Gastroesophageal sphincter (tissue), 4 donors: ENCODE measurements around the gene DNAJC1. TPM values are rescaled to one million over a fixed set of nuclear protein-coding genes. Genes with fewer than 3 reads are reported as not detected.

Experiments
- ATAC-seq: fragments of 150-250 bp; one replicate; pipeline ENCODE4 v1.9.1; 2016; ENCODE audit warnings: mild to moderate bottlenecking, moderate library complexity
- H3K27ac ChIP-seq, 4 donors: fragments of 200-600 bp; sonication (generic) in 3 of 4; 1 replicate in 3 of 4; 2 replicates in 1 of 4; pipeline ENCODE4 v1.5.1; 2016 to 2019
- H3K27me3 ChIP-seq: fragments of 200-600 bp; sonication (generic); one replicate; pipeline ENCODE4 v1.5.1; 2019
- H3K36me3 ChIP-seq, 2 donors: fragments of 200-600 bp; sonication (generic); one replicate each; pipeline ENCODE4 v1.5.1; 2019; ENCODE audit warnings: control low read depth in 1 of 2
- H3K4me1 ChIP-seq, 3 donors: fragments of 200-600 bp; sonication (generic); 1 replicate in 2 of 3; 2 replicates in 1 of 3; pipeline ENCODE4 v1.5.1; 2016 to 2019; ENCODE audit warnings: control low read depth in 2 of 3
- H3K4me3 ChIP-seq, 2 donors: fragments of 200-600 bp; sonication (generic); one replicate each; pipeline ENCODE4 v1.5.1; 2019; ENCODE audit warnings: mild to moderate bottlenecking in 1 of 2, moderate library complexity in 1 of 2
- H3K9me3 ChIP-seq, 3 donors: fragments of 200-600 bp; sonication (generic); one replicate each; pipeline ENCODE4 v1.5.1; 2017 to 2019; ENCODE audit warnings: control low read depth in 2 of 3
- EP300 ChIP-seq: sonication (generic); formaldehyde crosslinking; IDR thresholded peaks from one replicate; pipeline ENCODE4 v1.6.1; 2017; ENCODE audit warnings: antibody characterized with exemption, mild to moderate bottlenecking
- POLR2A ChIP-seq, 2 donors: fragments of 450-650 bp; IDR thresholded peaks; one replicate each; pipeline ENCODE4 v1.6.1; 2017; ENCODE audit warnings: antibody characterized with exemption in 2 of 2, mild to moderate bottlenecking in 2 of 2, moderate library complexity in 1 of 2
- POLR2AphosphoS5 ChIP-seq: sonication (generic); formaldehyde crosslinking; IDR thresholded peaks from one replicate; pipeline ENCODE4 v1.6.1; 2017; ENCODE audit warnings: antibody characterized with exemption
- WGBS, 2 donors: methylation state at CpG; one replicate each; pipeline ENCODE4 v1.1.5; 2018; ENCODE audit warnings: low coverage in 1 of 2; 5-methylcytosine and 5-hydroxymethylcytosine counted together
- total RNA-seq, 4 donors: library from RNA; depleted of rRNA; stranded (reverse); fragments of >200 nt; gene quantifications; one replicate each; pipeline ENCODE4 v1.1.0, GENCODE V29; 2016
- TF ChIP-seq, protein P1 (sequence below), 4 experiments: fragments of 200-600 bp in 2 of 4; fragments of 450-650 bp in 2 of 4; sonication (generic) in 1 of 4; IDR thresholded peaks; one replicate each; pipeline ENCODE4 v1.5.1; 2017 to 2019; ENCODE audit warnings: antibody characterized with exemption in 4 of 4, mild to moderate bottlenecking in 2 of 4, moderate library complexity in 2 of 4

DNAJC1 gene
- total RNA-seq, 4 donors from 2014 or later = 40.8 to 87.0 (median 65.4) TPM

DNA sequence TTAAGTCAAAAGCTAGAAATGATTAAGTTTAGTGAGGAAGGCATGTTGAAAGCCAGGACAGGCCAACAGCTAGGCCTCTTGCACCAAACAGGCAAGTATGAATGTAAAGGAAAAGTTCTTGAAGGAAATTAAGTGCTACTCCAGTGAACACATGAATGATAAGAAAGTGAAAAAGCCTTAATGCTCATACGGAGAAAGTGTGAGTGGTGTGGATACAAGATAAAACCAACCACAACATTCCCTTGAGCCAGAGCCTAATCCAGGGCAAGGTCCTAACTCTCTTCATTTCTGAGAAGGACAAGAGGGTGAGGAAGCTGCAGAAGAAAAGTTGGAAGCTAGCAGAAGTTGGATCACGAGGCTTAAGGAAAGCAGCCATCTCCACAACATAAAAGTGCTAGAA is 53.0 kb downstream of the DNAJC1 start:
- TF ChIP-seq POLR2AphosphoS5 (no peak), EP300 (no peak), POLR2A (IDR thresholded peaks at IDR 0.05) (no peak)
- TF ChIP-seq, protein P1, sequence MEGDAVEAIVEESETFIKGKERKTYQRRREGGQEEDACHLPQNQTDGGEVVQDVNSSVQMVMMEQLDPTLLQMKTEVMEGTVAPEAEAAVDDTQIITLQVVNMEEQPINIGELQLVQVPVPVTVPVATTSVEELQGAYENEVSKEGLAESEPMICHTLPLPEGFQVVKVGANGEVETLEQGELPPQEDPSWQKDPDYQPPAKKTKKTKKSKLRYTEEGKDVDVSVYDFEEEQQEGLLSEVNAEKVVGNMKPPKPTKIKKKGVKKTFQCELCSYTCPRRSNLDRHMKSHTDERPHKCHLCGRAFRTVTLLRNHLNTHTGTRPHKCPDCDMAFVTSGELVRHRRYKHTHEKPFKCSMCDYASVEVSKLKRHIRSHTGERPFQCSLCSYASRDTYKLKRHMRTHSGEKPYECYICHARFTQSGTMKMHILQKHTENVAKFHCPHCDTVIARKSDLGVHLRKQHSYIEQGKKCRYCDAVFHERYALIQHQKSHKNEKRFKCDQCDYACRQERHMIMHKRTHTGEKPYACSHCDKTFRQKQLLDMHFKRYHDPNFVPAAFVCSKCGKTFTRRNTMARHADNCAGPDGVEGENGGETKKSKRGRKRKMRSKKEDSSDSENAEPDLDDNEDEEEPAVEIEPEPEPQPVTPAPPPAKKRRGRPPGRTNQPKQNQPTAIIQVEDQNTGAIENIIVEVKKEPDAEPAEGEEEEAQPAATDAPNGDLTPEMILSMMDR (IDR thresholded peaks at IDR 0.05) = no peak
- 63 to 82% methylated on average over 1 to 2 of the region's 2 CpGs for WGBS, 2 donors

DNA sequence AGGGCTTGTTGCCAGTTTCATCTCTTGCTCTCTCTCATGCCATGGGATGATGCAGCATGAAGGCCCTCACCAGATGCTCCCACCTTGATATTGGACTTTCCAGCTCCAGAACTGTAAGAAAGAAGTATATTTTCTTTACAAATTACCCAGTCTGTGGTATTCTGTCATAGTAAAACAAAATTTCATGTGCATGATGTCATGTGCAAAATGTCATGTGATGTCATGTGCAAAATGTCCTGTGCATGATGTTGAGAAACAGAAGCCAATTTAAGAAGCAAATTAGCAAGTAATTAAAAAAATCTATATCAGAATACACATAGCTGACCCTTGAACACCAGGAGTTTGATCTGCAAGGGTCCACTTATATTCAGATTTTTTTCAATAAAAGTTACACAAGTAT is 56.6 kb downstream of the DNAJC1 start:
- Histone ChIP-seq H3K9me3 (no peaks in the 10 kb centered on the region), H3K4me3 (no peak overlapping the region), H3K27me3 (no peaks in the 10 kb centered on the region), H3K27ac (no peak overlapping the region), H3K4me1 (peaks cover 0 to 6% (median 0%) of the 10 kb centered on the region in 3 donors), H3K36me3 (no peaks in the 10 kb centered on the region)
- no peak for ATAC-seq
- no peak for TF ChIP-seq POLR2A (IDR thresholded peaks at IDR 0.05)

More for the DNA sequence above, 53.0 kb downstream of the DNAJC1 start:
- peaks cover 0 to 10% (median 0%) of the 10 kb centered on the region in 3 donors for H3K4me1 ChIP-seq
- no peaks in the 10 kb centered on the region for H3K36me3 ChIP-seq
- no peaks in the 10 kb centered on the region for H3K9me3 ChIP-seq
- H3K4me3 ChIP-seq = no peak overlapping the region
- no peaks in the 10 kb centered on the region for H3K27me3 ChIP-seq
- H3K27ac ChIP-seq = no peak overlapping the region
- no peak for ATAC-seq

DNA sequence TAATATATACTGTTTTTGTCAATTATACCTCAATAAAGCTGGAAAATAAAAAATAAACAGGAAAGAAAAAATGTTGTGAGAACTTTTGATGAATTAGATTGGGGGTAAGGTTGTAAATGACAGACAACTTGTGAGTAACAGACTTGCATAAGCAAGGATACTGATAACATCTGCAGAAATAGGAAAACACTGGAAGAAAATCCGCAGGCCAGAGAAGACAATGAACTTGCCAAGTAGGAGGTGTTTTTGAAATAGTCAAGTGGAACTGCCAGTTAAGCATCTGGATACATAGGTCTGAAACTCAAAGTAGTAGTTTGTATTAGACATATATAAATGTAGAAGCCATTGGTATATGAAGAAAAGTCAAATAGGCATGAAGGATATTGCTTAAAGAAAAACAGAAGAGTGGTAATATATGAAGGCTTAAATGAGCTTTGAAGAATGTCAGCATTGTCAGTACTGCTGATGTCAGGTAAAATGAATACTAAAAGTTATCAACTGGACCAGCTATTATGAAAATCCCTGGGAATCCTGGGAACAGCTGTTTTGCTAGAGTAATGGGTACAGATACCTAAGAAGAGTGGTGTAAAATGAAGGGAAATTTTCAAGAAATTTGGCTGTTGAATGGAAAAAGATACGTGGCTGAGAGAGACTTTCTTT is 58.7 kb downstream of the DNAJC1 start:
- Histone ChIP-seq H3K27me3 (no peaks in the 10 kb centered on the region), H3K27ac (no peak overlapping the region), H3K4me3 (no peak overlapping the region), H3K9me3 (no peaks in the 10 kb centered on the region), H3K36me3 (no peaks in the 10 kb centered on the region), H3K4me1 (peaks cover 0 to 6% (median 0%) of the 10 kb centered on the region in 3 donors)
- ATAC-seq = no peak
- TF ChIP-seq, protein P1 (IDR thresholded peaks at IDR 0.05) = no peak
- TF ChIP-seq EP300 = no peak
- no peak for TF ChIP-seq POLR2AphosphoS5
- TF ChIP-seq POLR2A (IDR thresholded peaks at IDR 0.05) = no peak
- 22 to 38% methylated on average over 2 of the region's 2 CpGs for WGBS, 2 donors

DNA sequence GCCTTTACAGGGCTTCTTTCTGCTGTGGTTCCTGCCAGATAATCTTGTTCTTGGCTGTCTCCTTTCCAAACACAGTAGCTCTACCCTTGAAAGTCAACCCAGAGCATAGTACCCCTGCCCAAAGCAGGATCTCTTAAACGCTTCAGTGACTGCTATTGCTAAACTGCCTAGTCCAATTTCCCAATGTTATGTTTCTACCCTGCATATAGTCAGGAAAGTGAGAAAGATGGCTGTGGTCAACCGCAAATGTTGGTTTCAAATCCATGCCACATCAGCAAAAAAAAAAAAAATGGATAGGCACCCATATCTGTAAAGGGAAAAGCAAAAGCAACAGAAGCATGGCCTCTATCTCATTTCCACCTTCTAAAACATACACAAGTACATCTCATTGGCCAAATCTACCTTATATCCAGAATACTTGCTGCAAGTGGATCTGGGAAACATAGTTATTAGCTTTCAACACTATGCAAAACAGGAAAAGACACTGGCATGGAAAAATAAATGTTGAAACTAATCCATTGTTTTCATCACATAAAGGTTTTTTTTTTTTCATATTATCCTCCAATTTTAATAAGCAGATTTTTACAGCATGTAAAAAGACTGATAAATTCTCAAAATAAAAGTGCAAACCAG is 59.8 kb downstream of the DNAJC1 start:
- no peak for TF ChIP-seq POLR2AphosphoS5
- TF ChIP-seq POLR2A (IDR thresholded peaks at IDR 0.05) = no peak
- TF ChIP-seq, protein P1 (IDR thresholded peaks at IDR 0.05) = no peak
- TF ChIP-seq EP300 = no peak
- peaks cover 0 to 6% (median 0%) of the 10 kb centered on the region in 3 donors for H3K4me1 ChIP-seq
- H3K36me3 ChIP-seq = no peaks in the 10 kb centered on the region
- H3K4me3 ChIP-seq = no peak overlapping the region
- no peaks in the 10 kb centered on the region for H3K27me3 ChIP-seq
- H3K9me3 ChIP-seq = no peaks in the 10 kb centered on the region
- H3K27ac ChIP-seq = no peak overlapping the region
- ATAC-seq = no peak
- WGBS, 2 donors = 84 to 89% methylated on average over 1 to 2 of the region's 2 CpGs

DNA sequence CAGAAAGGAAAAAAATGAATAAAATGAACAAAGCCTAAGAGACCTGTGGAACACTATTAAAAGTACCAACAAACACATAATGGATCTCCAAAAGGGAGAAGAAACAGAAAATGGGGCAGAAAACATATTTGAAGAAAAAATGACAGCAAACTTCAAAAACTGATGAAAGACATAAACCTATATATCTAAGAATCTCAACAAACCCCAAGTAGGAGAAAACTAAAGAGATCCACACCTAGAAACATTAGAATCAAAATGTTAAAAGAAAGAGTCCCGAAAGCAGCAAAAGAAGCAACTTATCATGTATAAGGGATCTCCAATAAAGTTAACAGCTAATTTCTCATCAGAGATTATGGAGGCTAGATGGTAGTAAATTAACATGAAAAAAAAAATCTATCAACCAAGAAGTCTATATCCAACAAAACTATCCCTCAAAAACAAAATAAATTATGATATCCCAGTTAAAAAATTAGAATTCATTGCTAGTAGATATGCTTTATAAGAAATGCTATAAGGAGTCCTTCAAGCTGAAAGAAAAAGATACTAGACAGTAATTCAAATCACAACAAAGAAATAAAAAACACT is 68.0 kb downstream of the DNAJC1 start:
- WGBS, 2 donors = 94 to 100% methylated on average over 1 of the region's 1 CpG
- Histone ChIP-seq H3K9me3 (peaks cover 0 to 20% (median 0%) of the 10 kb centered on the region in 3 donors), H3K4me3 (no peak overlapping the region), H3K4me1 (no peaks in the 10 kb centered on the region), H3K27ac (no peak overlapping the region), H3K36me3 (no peaks in the 10 kb centered on the region), H3K27me3 (no peaks in the 10 kb centered on the region)
- no peak for ATAC-seq
- no peak for TF ChIP-seq POLR2A (IDR thresholded peaks at IDR 0.05)
- TF ChIP-seq EP300 = no peak
- TF ChIP-seq, protein P1 (IDR thresholded peaks at IDR 0.05) = no peak
- no peak for TF ChIP-seq POLR2AphosphoS5
